Transverse colon (tissue), 3 donors: ENCODE results near the gene SELENBP1.

Source experiments
- POLR2A ChIP-seq: fragments of 450-650 bp; IDR thresholded peaks from one replicate; pipeline ENCODE4 v1.6.1; 2016; ENCODE audit warnings: antibody characterized with exemption, mild to moderate bottlenecking, moderate library complexity
- TF ChIP-seq, protein P1 (sequence below), 5 experiments: fragments of 200-600 bp in 3 of 5; fragments of 450-650 bp in 2 of 5; sonication (generic) in 3 of 5; IDR thresholded peaks; 1 replicate in 2 of 5; 2 replicates in 3 of 5; pipeline ENCODE4 v1.5.1; 2016 to 2017; ENCODE audit warnings: antibody characterized with exemption in 5 of 5, inconsistent platforms in 3 of 5, mild to moderate bottlenecking in 2 of 5, moderate library complexity in 1 of 5

DNA sequence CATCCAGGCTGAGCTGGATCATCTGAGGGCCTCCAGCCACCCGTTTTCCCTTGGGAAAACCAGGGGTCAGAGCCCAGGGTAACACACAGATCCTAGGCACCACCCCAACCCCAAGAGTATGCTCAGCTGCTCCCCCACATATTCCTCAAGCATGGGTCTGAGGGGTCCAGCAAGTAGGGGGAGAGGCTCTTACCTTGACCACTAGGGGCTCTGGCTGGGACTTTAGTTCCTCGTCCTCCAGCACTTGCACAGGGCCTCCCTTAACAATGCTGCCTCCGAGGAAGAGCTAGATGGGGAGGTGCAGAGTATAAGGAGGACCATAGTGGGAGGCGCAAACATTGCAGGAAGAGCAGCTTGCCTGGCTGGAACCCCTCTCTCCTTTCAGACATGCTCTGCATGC, 7.5 kb downstream of the SELENBP1 start:
- TF ChIP-seq, protein P1, sequence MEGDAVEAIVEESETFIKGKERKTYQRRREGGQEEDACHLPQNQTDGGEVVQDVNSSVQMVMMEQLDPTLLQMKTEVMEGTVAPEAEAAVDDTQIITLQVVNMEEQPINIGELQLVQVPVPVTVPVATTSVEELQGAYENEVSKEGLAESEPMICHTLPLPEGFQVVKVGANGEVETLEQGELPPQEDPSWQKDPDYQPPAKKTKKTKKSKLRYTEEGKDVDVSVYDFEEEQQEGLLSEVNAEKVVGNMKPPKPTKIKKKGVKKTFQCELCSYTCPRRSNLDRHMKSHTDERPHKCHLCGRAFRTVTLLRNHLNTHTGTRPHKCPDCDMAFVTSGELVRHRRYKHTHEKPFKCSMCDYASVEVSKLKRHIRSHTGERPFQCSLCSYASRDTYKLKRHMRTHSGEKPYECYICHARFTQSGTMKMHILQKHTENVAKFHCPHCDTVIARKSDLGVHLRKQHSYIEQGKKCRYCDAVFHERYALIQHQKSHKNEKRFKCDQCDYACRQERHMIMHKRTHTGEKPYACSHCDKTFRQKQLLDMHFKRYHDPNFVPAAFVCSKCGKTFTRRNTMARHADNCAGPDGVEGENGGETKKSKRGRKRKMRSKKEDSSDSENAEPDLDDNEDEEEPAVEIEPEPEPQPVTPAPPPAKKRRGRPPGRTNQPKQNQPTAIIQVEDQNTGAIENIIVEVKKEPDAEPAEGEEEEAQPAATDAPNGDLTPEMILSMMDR (IDR thresholded peaks at IDR 0.05): no peak
- no peak for TF ChIP-seq POLR2A
